ENCODE results near the gene OCIAD2. TPM values are rescaled to one million over a fixed set of nuclear protein-coding genes. Genes with fewer than 3 reads are reported as not detected.

The OCIAD2 gene
- total and polyA plus RNA-seq, 2 of the 4 experiments (the other 2 are of a cell fraction): 16.5 to 21.4 TPM

- Histone ChIP-seq H3K4ac (ENCODE audit: low read depth, low read length) (no peak overlapping the region), H3K4me3 (ENCODE audit: insufficient read depth, low read depth, low read length) (no peak overlapping the region), H3K79me1 (ENCODE audit: low read depth in 1 of 2, low read length in 2 of 2) (no peaks in the 10 kb centered on the region), H2BK120ac (ENCODE audit: low read depth, low read length) (no peak overlapping the region), H2BK15ac (ENCODE audit: low read depth, low read length) (no peak overlapping the region), H4K5ac (ENCODE audit: low read depth, low read length) (no peak overlapping the region), H4K20me1 (ENCODE audit: insufficient read depth, low read length) (no peaks in the 10 kb centered on the region), H3K9me1 (ENCODE audit: insufficient read depth, low read length) (no peaks in the 10 kb centered on the region), H2AK9ac (replicated peaks; ENCODE audit: low read depth, low read length, poor library complexity) (no peak overlapping the region), H4K8ac (ENCODE audit: low read depth in 2 of 2, low read length in 2 of 2) (no peak overlapping the region), H2AFZ (replicated peaks; ENCODE audit: low read length, poor library complexity) (peak overlapping the region; percentile 14), H3K9ac (ENCODE audit: low read depth, low read length) (no peak overlapping the region), H2BK20ac (ENCODE audit: low read depth, low read length) (no peak overlapping the region), H2BK5ac (ENCODE audit: low read depth, low read length, poor library complexity, severe bottlenecking) (no peak overlapping the region), H3K36me3 (ENCODE audit: control insufficient read depth, insufficient read depth, low read length) (no peaks in the 10 kb centered on the region), H3K23ac (ENCODE audit: low read depth, low read length) (no peak overlapping the region), H3K4me1 (ENCODE audit: control insufficient read depth, insufficient read depth, low read length) (no peaks in the 10 kb centered on the region), H3K18ac (ENCODE audit: low read depth, low read length) (no peak overlapping the region), H3K56ac (ENCODE audit: extremely low read depth, insufficient read depth, low read length) (no peak overlapping the region), H2AK5ac (ENCODE audit: low read depth, low read length) (no peak overlapping the region), H3K9me3 (ENCODE audit: control insufficient read depth, insufficient read depth, low read length) (no peaks in the 10 kb centered on the region), H3K14ac (replicated peaks; ENCODE audit: low read depth, low read length) (no peak overlapping the region), H4K91ac (ENCODE audit: insufficient read depth, low read depth, low read length) (no peak overlapping the region), H3K27ac (ENCODE audit: insufficient read depth, low read length) (no peak overlapping the region), H3K27me3 (ENCODE audit: control insufficient read depth, insufficient read depth, low read length) (no peaks in the 10 kb centered on the region), H3K4me2 (ENCODE audit: low read depth, low read length) (no peak overlapping the region)
- POLR2A ChIA-PET (ENCODE audit: unreplicated experiment): no interaction called here
- CTCF ChIA-PET: no interaction called here
- DNase-seq (no peak), ATAC-seq (ENCODE audit: low read depth) (peak; percentile 29; the same call in 1 of the 2 replicates)
- dilution Hi-C loops (cut with HindIII; ENCODE audit: low sequenced_read_pairs, unreplicated experiment): no loop called here
- WGBS, 2 experiments (ENCODE audit: extremely low coverage in 2 of 2, insufficient read length in 1 of 2): no CpG with 5 or more reads among the region's 2 CpGs
- no TSS peak for BruUV-seq (replicated peaks)
- TF ChIP-seq USF2 (IDR thresholded peaks at IDR 0.05; ENCODE audit: low read depth, low read length) (no peak), CTCF (conservative IDR thresholded peaks at IDR 0.05; ENCODE audit: low read depth, low read length) (no peak), SMC3 (IDR thresholded peaks at IDR 0.05; ENCODE audit: low read depth, low read length) (no peak), FOS (IDR thresholded peaks at IDR 0.05; ENCODE audit: low read depth, low read length) (no peak), MAFK (IDR thresholded peaks at IDR 0.05; ENCODE audit: low read depth, low read length) (no peak), ELK1 (IDR thresholded peaks at IDR 0.05; ENCODE audit: borderline replicate concordance, low read depth, low read length) (no peak), RFX5 (IDR thresholded peaks at IDR 0.05; ENCODE audit: low read depth, low read length) (no peak), CHD1 (IDR thresholded peaks at IDR 0.05; ENCODE audit: low read depth, low read length) (no peak), MXI1 (IDR thresholded peaks at IDR 0.05; ENCODE audit: borderline replicate concordance, low read depth, low read length) (no peak), POLR2A (IDR thresholded peaks at IDR 0.05; ENCODE audit: low read depth, low read length) (no peak), NFE2L2 (IDR thresholded peaks at IDR 0.05; ENCODE audit: low read depth, low read length) (no peak), RCOR1 (IDR thresholded peaks at IDR 0.05; ENCODE audit: insufficient replicate concordance, low read length) (no peak)
- in situ Hi-C loops (cut with MboI; ENCODE audit: low sequenced_read_pairs): no loop called here
- intact Hi-C loops (cut with micrococcal nuclease): no loop called here
These were observed 24.9 kb upstream of the OCIAD2 start for GRCh38 chr4:48931459-48931858.
